GM18867 (cell line): Measurements from ENCODE around the gene CIRBP.
A peak's percentile ranks its signal among the peaks of the same experiment; 100 is the strongest.
"Not testable (repeated sequence)": the region's sequence is repeated elsewhere in the genome, so short reads cannot be mapped to it uniquely, and the experiment has no call there.

Experiments used
- ATAC-seq: cut with Tn5 transposase; IDR thresholded peaks from one replicate; pipeline ENCODE4 v1.9.1; 2021; ENCODE audit warnings: mild to moderate bottlenecking, moderate library complexity; ENCODE audit not compliant: unreplicated experiment

Gene CIRBP

GRCh38 chr19:1243768-1244692 lies 25.1 kb upstream of the CIRBP start:
- no peak for ATAC-seq

DNA sequence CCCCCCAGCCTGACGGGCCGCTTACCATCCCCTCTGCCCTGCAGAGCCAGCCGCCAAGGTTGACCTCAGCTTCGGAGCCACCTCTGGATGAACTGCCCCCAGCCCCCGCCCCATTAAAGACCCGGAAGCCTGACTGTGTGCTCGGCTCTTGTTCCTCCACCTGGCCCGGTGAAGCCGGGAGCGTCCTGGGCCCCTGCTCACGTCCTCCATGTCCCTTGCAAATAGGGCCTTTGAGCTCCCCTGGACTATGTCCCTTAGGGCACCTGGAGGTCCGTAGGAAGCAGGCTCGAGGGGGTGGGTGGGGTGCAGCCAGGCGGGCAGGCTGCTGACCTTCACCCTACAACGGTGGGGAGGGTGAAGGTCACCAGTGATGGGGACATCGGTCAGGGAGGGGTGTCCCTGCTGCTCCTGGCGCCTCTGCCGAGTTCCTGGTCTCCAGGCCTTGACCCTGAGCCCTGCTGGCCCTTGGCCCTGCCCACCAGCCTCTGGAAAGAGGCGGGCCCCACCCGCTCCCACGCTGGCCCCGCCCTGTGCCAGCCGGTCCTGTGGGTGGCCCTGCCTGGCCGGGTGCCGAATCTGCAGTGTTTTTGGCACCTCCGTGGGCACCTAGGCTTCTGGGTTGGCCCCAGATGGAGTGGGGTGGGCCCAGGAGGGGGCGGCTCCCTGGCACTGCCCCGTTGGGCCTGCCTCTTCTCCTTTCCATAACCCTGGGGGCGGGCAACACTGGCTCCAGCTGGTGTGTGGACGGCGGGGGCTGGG lies 24.3 kb upstream of the CIRBP start:
- no peak for ATAC-seq

DNA sequence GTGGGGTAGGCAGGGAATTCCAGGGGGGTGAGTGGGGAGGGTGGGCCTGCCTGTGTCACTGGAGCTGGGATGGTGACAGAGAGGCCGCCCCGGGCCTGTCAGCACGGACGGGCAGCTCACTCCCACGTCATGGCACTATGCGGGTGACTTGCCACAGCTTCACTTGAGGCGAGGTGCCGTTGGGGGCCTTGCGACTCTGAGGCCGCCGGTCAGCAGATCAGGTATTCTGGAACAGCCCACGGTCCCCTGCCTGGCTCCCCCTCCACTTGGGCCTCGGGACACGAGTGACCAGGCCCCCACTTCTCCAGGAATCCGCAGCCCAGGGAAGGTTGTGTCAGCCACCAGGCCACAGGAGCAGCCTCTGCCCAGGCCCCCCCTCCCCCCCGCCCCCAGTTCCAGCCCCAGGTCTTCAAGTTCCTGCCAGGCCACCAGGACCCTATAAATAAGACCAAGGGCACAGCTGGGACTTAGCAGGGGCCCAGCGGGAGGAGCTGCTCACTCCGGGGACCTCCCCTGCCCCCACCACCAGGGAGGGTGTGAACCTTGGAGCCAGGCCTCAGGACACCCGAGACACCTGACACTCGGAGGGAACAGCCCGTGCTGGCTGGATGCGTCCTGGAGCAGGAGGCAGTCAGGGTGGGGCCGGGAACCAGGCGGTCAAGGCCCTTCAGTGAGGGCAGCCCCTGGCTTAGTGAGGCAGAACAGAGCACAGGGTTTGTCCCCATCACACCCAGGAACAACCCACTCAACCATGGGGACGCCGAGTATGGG lies 23.5 kb upstream of the CIRBP start:
- ATAC-seq, result no peak

DNA sequence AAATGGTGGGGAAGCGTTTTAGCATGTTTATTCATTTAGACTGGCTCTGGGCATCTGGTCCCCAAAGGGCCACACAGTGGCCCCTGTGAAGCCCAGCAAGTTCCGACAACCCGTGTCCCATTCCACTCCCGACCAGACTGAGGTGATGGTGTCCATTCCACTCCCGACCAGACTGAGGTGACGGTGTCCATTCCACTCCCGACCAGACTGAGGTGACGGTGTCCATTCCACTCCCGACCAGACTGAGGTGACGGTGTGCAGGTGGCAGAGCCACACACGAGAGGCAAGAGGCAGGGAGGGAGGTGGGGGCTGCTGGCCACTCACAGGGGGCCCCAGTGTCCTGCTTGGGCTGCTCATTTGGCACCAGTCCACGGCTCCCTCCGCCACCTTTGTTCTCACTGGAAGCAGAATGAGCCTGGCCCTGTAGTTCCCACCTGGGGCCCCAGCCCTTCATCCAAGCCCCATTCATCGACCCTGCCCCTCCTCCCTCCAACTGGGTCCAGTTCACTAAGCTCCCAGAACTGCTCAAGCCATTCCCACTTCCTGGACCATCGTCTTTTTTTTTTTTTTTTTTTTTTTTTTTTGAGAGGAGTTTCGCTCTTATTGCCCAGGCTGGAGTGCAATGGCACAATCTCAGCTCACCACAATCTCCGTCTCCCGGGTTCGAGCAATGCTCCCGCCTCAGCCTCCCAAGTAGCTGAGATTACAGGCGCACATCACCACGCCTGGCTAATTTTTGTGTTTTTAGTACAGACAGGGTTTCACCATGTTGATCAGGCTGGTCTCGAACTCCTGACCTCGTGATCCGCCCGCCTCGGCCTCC lies 22.7 kb upstream of the CIRBP start:
- not testable (repeated sequence) for ATAC-seq

GRCh38 chr19:1247748-1248138 lies 21.4 kb upstream of the CIRBP start:
- ATAC-seq, result no peak

GRCh38 chr19:1248139-1248785 lies 20.9 kb upstream of the CIRBP start, which contains the start of gene MIDN:
MIDN (plus strand) TSS chr19:1248583; CDS start chr19:1250297, 1,714 bp downstream.
- peak; percentile 16 for ATAC-seq

- peak; percentile 26 for ATAC-seq
Observed at GRCh38 chr19:1248786-1249297, 20.3 kb upstream of the CIRBP start.

GRCh38 chr19:1249298-1249989 lies 19.7 kb upstream of the CIRBP start:
- ATAC-seq, result peak; percentile 43

GRCh38 chr19:1249990-1250436 lies 19.1 kb upstream of the CIRBP start:
- no peak for ATAC-seq

- no peak for ATAC-seq
Observed at GRCh38 chr19:1250437-1251260, 18.5 kb upstream of the CIRBP start.

- ATAC-seq, result no peak
Observed at GRCh38 chr19:1251330-1252220, 17.6 kb upstream of the CIRBP start.

- ATAC-seq, result no peak
Observed at GRCh38 chr19:1252221-1252820, 16.8 kb upstream of the CIRBP start.

DNA sequence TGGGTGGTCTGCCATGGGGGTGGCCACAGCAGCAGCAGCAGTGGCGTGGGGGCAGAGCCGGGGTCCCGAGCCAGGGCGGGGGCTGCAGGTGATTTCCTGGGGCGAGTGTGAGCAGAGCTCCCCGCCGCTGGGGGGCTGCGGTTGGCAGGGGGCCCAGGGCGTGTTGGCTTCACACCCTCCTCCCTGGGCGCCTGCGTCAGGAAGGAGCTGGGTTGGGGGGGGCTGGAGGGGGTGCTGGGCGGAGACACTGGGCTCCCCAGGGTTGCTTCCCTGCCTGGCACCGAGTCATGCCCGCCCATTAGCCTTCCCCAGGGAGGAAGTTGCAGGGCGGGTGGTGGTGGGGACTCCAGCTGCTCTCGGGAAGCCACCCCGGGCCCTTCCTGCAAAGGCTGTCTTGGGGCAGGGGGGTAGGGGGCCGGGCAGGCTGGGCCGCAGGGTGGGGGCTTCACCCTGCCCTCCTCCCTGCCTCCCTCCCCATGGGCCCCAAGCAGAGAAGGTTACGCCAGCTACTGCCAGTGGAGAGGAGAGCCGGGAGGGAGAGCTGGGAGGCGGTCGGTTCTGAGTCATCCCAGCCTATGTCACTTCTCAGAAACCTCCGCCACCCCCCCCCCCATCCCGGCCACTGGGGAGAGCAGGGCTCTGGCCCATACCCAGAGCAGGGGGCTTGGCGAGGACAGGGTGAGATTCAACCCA lies 16.2 kb upstream of the CIRBP start:
- no peak for ATAC-seq

- no peak for ATAC-seq
Observed at GRCh38 chr19:1253514-1254080, 15.5 kb upstream of the CIRBP start.

GRCh38 chr19:1254081-1254527 lies 15.0 kb upstream of the CIRBP start:
- ATAC-seq, result no peak
